Measurements from ENCODE around the gene DLG1.
A peak's percentile ranks its signal among the peaks of the same experiment; 100 is the strongest.

The DLG1 gene

GRCh38 chr3:197031315-197032285 lies 266.8 kb downstream of the DLG1 start:
- Histone ChIP-seq H3K27ac (peak overlapping the region in 1 of 2 donors; percentile 71), H3K4me3 (no peak overlapping the region)
- no peak for TF ChIP-seq CTCF (IDR thresholded peaks at IDR 0.05)
- peak; percentile 90 for DNase-seq (ENCODE audit: low spot score)

- no peak for TF ChIP-seq CTCF (IDR thresholded peaks at IDR 0.05)
- H3K4me3 ChIP-seq: no peak overlapping the region
- DNase-seq (ENCODE audit: low spot score): no peak
- peak overlapping the region in 1 of 2 donors; percentile 71 for H3K27ac ChIP-seq
Measured at GRCh38 chr3:197030379-197031314, 267.8 kb downstream of the DLG1 start.

GRCh38 chr3:197029511-197030167 lies 268.8 kb downstream of the DLG1 start, which contains the start of gene MELTF:
Gene MELTF (minus strand): TSS chr3:197029817. CDS start chr3:197029702, 115 bp downstream.
- peak; percentile 61 for TF ChIP-seq CTCF (IDR thresholded peaks at IDR 0.05)
- Histone ChIP-seq H3K4me3 (peak within 1 kb of the TSS; percentile 68), H3K27ac (peak within 1 kb of the TSS in 1 of 2 donors; percentile 71)
- DNase-seq (ENCODE audit: low spot score): no peak

- no peak for DNase-seq (ENCODE audit: low spot score)
- TF ChIP-seq CTCF (IDR thresholded peaks at IDR 0.05): no peak
- peak overlapping the region in 1 of 2 donors; percentile 33 for H3K27ac ChIP-seq
- peak overlapping the region; percentile 68 for H3K4me3 ChIP-seq
Measured at GRCh38 chr3:197028728-197029510, 269.5 kb downstream of the DLG1 start.

- no peak for TF ChIP-seq CTCF (IDR thresholded peaks at IDR 0.05)
- Histone ChIP-seq H3K27ac (peak overlapping the region in 1 of 2 donors; percentile 33), H3K4me3 (peak overlapping the region; percentile 68)
- peak; percentile 69 for DNase-seq (ENCODE audit: low spot score)
Measured at GRCh38 chr3:197027896-197028727, 270.3 kb downstream of the DLG1 start.
